B cell (primary cell): ENCODE measurements around the gene WASF2. TPM values are rescaled to one million over a fixed set of nuclear protein-coding genes. Genes with fewer than 3 reads are reported as not detected.

ENCODE experiments used
- ATAC-seq: fragments of 200-7000 bp; cut with Tn5 transposase; one replicate; pipeline ENCODE4 v1.10.0; 2021; ENCODE audit warnings: low read depth, mild to moderate bottlenecking, moderate number of reproducible peaks, moderate library complexity
- CTCF ChIA-PET: fragments of 350-600 bp; sonication (Branson Sonifier 250); formaldehyde crosslinking; loops from one replicate; lab custom pipeline; 2021; ENCODE audit warnings: antibody characterized with exemption, inconsistent platforms; lab: Charles Lee
- POLR2A ChIA-PET: fragments of 350-600 bp; sonication (Branson Sonifier 250); formaldehyde crosslinking; loops from one replicate; lab custom pipeline; 2021; ENCODE audit warnings: antibody characterized with exemption; lab: Charles Lee
- DNase-seq: peaks from one replicate; pipeline ENCODE4 v3.0.0; 2013
- H2AFZ ChIP-seq: 2 replicates; pipeline ENCODE4 v1.6.1; 2012; ENCODE audit warnings: mild to moderate bottlenecking, low read depth, low read length; ENCODE audit not compliant: insufficient read depth, poor library complexity, severe bottlenecking
- H3K27ac ChIP-seq, 2 donors: 1 replicate in 1 of 2; 2 replicates in 1 of 2; pipeline ENCODE4 v1.5.1; 2012 to 2013; ENCODE audit warnings: low read length in 2 of 2, mild to moderate bottlenecking in 2 of 2, moderate library complexity in 1 of 2
- H3K27me3 ChIP-seq, 4 experiments: fragments of 200-600 bp in 1 of 4; sonication (generic) in 1 of 4; replicated peaks in 1 of 4; 1 replicate in 2 of 4; 2 replicates in 2 of 4; pipeline versions ENCODE4 v1.6.1 to v1.7.0; 2013 to 2016; ENCODE audit warnings: low read length in 3 of 4, mild to moderate bottlenecking in 2 of 4, mixed read lengths in 1 of 4, moderate library complexity in 1 of 4; ENCODE audit not compliant: insufficient read depth in 4 of 4, control insufficient read depth in 3 of 4; ENCODE audit errors: control extremely low read depth in 1 of 4
- H3K36me3 ChIP-seq, 2 experiments: replicated peaks in 1 of 2; 1 replicate in 1 of 2; 2 replicates in 1 of 2; pipeline versions ENCODE4 v1.6.1 to v1.7.1; 2013; ENCODE audit warnings: low read length in 1 of 2; ENCODE audit not compliant: insufficient read depth in 2 of 2, control insufficient read depth in 1 of 2; ENCODE audit errors: control extremely low read depth in 1 of 2, extremely low read depth in 1 of 2
- H3K4me1 ChIP-seq, 2 donors: fragments of 200-600 bp in 1 of 2; sonication (generic) in 1 of 2; 1 replicate in 1 of 2; 2 replicates in 1 of 2; pipeline versions ENCODE4 v1.5.1 to v1.6.1; 2013 to 2017; ENCODE audit warnings: low read length in 2 of 2; ENCODE audit not compliant: control insufficient read depth in 2 of 2, insufficient read depth in 2 of 2
- H3K4me2 ChIP-seq: replicated peaks from 2 replicates; pipeline ENCODE3; 2012; ENCODE audit warnings: mild to moderate bottlenecking, low read depth, low read length; ENCODE audit not compliant: poor library complexity, severe bottlenecking
- H3K4me3 ChIP-seq, 5 experiments: fragments of 200-600 bp in 1 of 5; sonication (generic) in 1 of 5; 1 replicate in 3 of 5; 2 replicates in 2 of 5; pipeline versions ENCODE4 v1.5.1 to v1.7.0; 2011 to 2016; ENCODE audit warnings: low read length in 4 of 5, mild to moderate bottlenecking in 4 of 5, low read depth in 2 of 5, control low read depth in 1 of 5, moderate library complexity in 1 of 5; ENCODE audit not compliant: insufficient read depth in 1 of 5; ENCODE audit errors: control extremely low read depth in 1 of 5, extremely low read depth in 1 of 5
- H3K79me2 ChIP-seq: fragments of 200-600 bp; sonication (generic); one replicate; pipeline ENCODE4 v1.6.0; 2016; ENCODE audit warnings: low read length; ENCODE audit not compliant: control insufficient read depth, insufficient read depth
- H3K9ac ChIP-seq: fragments of 200-600 bp; sonication (generic); 2 replicates; pipeline ENCODE4 v1.6.1; 2017; ENCODE audit warnings: mild to moderate bottlenecking, low read length, moderate library complexity
- H3K9me3 ChIP-seq, 3 donors: one replicate each; pipeline versions ENCODE4 v1.6.1 to v1.7.1; 2013; ENCODE audit warnings: low read length in 2 of 3; ENCODE audit not compliant: control insufficient read depth in 2 of 3, insufficient read depth in 1 of 3; ENCODE audit errors: control extremely low read depth in 1 of 3
- H4K20me1 ChIP-seq: 2 replicates; pipeline ENCODE4 v1.6.0; 2012; ENCODE audit warnings: mild to moderate bottlenecking, low read length; ENCODE audit not compliant: insufficient read depth, control insufficient read depth, poor library complexity, severe bottlenecking
- H3K27ac Mint-ChIP-seq: one replicate; pipeline ENCODE4 v1.8.0; 2021; ENCODE audit warnings: mixed read lengths
- H3K27me3 Mint-ChIP-seq: one replicate; pipeline ENCODE4 v1.8.0; 2021; ENCODE audit warnings: mixed read lengths
- H3K4me1 Mint-ChIP-seq: one replicate; pipeline ENCODE4 v1.8.0; 2021; ENCODE audit warnings: mixed read lengths
- H3K4me3 Mint-ChIP-seq: one replicate; pipeline ENCODE4 v1.8.0; 2021; ENCODE audit warnings: mixed read lengths
- H3K9me3 Mint-ChIP-seq: one replicate; pipeline ENCODE4 v1.8.0; 2022; ENCODE audit warnings: mixed read lengths; ENCODE audit not compliant: insufficient read depth
- EZH2 ChIP-seq: IDR thresholded peaks from 2 replicates; pipeline ENCODE4 v1.6.1; 2012; ENCODE audit warnings: borderline replicate concordance, low read depth, mild to moderate bottlenecking, moderate library complexity, low read length; ENCODE audit not compliant: insufficient read depth, poor library complexity, severe bottlenecking
- WGBS: methylation state at CpG from one replicate; pipeline ENCODE4 v1.1.5; 2013; ENCODE audit warnings: missing lambda C conversion rate; ENCODE audit not compliant: insufficient coverage; 5-methylcytosine and 5-hydroxymethylcytosine counted together
- intact Hi-C: fragments of 100-400 bp; cut with micrococcal nuclease; formaldehyde crosslinking; loops from one replicate; pipeline ENCODE4 v1.10.0; 2022
- polyA plus RNA-seq: library from polyadenylated mRNA; depleted of rRNA; stranded (reverse); fragments of >200 nt; gene quantifications from 2 replicates; pipeline ENCODE4 v1.2.3, GENCODE V29; 2012
- total RNA-seq, 2 donors: library from RNA; stranded (reverse); fragments of 120-200 nt in 1 of 2; gene quantifications; 1 replicate in 1 of 2; 2 replicates in 1 of 2; pipeline versions ENCODE4 v1.2.3 to v1.2.4, GENCODE V29; 2013 to 2022
- TF ChIP-seq, protein P1 (sequence below): fragments of 200-600 bp; IDR thresholded peaks from one replicate; pipeline ENCODE4 v1.8.0; 2022; ENCODE audit warnings: antibody characterized with exemption, mild to moderate bottlenecking

Gene WASF2
- total and polyA plus RNA-seq, 2 donors (not counting 1 experiment from before 2014, with no cell fraction given) = 67.4 to 169 TPM

DNA sequence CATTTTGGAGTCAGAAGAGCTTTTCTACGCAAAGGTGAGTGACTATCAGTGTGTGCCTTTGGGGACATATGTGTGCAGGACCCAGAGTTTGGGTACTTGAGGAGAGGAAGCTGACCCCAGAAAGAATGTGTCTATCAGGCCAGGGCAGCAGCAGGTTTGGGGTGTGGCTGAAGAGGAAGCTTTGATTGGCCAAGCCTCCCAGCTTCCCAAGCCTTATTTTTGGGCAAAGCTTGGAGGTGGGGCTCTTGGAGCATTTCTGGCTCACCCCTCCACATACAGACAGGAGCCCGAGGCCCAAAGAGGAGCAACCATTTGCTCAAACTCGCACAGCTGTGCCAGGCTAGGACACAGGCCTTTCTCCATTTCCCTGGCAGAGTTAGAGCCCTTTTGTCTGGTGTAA is 92.9 kb downstream of the WASF2 start:
- Histone ChIP-seq H3K4me1 (peaks cover 11 to 27% of the 10 kb centered on the region in 2 donors), H3K27me3 (no peaks in the 10 kb centered on the region), H3K9me3 (no peaks in the 10 kb centered on the region), H3K4me3 (no peak overlapping the region), H3K4me2 (no peak overlapping the region), H3K9ac (no peak overlapping the region), H2AFZ (no peak overlapping the region), H3K36me3 (no peaks in the 10 kb centered on the region), H3K27ac (no peak overlapping the region), H4K20me1 (no peaks in the 10 kb centered on the region), H3K79me2 (no peaks in the 10 kb centered on the region)
- ChIA-PET POLR2A (interaction anchor here (0.8 to 3.1 kb wide), 3 partner anchors 32 to 101 kb away, joined by 3 to 13 read pairs (median 3); no protein-coding TSS in a partner anchor), CTCF (interaction anchor here (0.8 to 7.8 kb wide), 12 partner anchors 10 to 266 kb away, joined by 3 to 402 read pairs (median 8); partner anchors contain the start of genes AHDC1, CD164L2 and MAP3K6)
- TF ChIP-seq, protein P1, sequence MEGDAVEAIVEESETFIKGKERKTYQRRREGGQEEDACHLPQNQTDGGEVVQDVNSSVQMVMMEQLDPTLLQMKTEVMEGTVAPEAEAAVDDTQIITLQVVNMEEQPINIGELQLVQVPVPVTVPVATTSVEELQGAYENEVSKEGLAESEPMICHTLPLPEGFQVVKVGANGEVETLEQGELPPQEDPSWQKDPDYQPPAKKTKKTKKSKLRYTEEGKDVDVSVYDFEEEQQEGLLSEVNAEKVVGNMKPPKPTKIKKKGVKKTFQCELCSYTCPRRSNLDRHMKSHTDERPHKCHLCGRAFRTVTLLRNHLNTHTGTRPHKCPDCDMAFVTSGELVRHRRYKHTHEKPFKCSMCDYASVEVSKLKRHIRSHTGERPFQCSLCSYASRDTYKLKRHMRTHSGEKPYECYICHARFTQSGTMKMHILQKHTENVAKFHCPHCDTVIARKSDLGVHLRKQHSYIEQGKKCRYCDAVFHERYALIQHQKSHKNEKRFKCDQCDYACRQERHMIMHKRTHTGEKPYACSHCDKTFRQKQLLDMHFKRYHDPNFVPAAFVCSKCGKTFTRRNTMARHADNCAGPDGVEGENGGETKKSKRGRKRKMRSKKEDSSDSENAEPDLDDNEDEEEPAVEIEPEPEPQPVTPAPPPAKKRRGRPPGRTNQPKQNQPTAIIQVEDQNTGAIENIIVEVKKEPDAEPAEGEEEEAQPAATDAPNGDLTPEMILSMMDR = no peak
- no peak for TF ChIP-seq EZH2
- ATAC-seq (no peak), DNase-seq (no peak)
- 96% methylated on average over 3 of the region's 3 CpGs for WGBS
- Mint-ChIP-seq H3K27ac (no peak overlapping the region), H3K27me3 (no peaks in the 10 kb centered on the region), H3K4me1 (peaks cover 28% of the 10 kb centered on the region), H3K4me3 (no peak overlapping the region), H3K9me3 (no peaks in the 10 kb centered on the region)
- intact Hi-C loops = loop anchor here (10.0 kb wide), 1 partner anchor 162 kb away; the partner anchor contains the start of gene WDTC1

DNA sequence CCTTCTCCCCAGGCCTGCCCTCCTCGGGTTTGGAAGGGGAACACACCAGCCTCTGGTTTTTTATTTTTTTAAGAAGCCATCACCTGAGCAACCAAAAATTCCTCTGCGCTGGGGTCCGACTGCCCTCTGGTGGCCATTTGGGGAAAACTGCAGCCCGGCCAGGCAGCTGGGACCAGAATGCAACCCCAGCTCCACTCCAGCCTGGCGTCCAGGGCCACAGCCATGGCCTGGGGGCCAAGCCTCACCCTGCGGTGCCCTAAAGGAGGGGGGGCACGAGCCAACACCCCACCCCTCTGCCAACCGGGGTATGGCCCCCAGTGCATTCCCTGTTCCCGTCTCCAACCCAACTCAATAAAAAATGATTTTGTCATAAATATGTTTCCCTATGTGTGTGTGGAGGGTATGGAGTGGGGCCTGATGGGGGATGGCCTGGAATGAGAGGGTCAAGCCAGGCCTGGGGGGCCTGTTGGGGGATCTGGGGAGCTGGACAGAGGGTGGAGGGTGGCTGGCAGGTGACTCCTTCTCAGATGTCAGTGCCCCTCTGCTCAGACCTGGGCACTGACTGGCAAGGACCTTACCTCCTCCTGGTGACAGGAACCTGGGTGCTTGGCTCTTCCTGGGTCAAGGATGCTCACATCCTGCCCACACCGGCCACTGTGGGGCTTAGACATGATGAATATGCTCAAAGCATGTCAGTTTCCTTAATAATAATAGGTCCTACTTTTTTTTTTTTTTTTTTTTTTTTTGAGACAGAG is 94.3 kb downstream of the WASF2 start:
- intact Hi-C loops = loop anchor here (1.0 to 10.0 kb wide), 4 partner anchors 95 to 351 kb away; partner anchors contain the start of gene WDTC1
- H3K27ac Mint-ChIP-seq = peak overlapping the region; percentile 26
- H3K27me3 Mint-ChIP-seq = no peaks in the 10 kb centered on the region
- Histone ChIP-seq H3K9me3 (no peaks in the 10 kb centered on the region), H3K4me3 (no peak overlapping the region), H3K27me3 (no peaks in the 10 kb centered on the region), H2AFZ (no peak overlapping the region), H3K27ac (no peak overlapping the region), H3K79me2 (no peaks in the 10 kb centered on the region), H3K9ac (no peak overlapping the region), H3K4me1 (peaks cover 12 to 24% of the 10 kb centered on the region in 2 donors), H4K20me1 (no peaks in the 10 kb centered on the region), H3K4me2 (no peak overlapping the region), H3K36me3 (no peaks in the 10 kb centered on the region)
- peak; percentile 49 for ATAC-seq
- DNase-seq = peak; percentile 90
- H3K4me3 Mint-ChIP-seq = peak overlapping the region; percentile 23
- TF ChIP-seq EZH2 = no peak
- TF ChIP-seq, protein P1 = peak; percentile 94
- ChIA-PET POLR2A (interaction anchor here (0.6 to 3.1 kb wide), 6 partner anchors 38 to 201 kb away, joined by 3 to 13 read pairs (median 4); no protein-coding TSS in a partner anchor), CTCF (interaction anchor here (0.6 to 7.8 kb wide), 58 partner anchors 8 to 383 kb away, joined by 3 to 402 read pairs (median 5); partner anchors contain the start of genes AHDC1, CD164L2, FCN3 and IFI6)
- no peaks in the 10 kb centered on the region for H3K9me3 Mint-ChIP-seq
- WGBS = 0% methylated on average over 5 of the region's 10 CpGs
- H3K4me1 Mint-ChIP-seq = peaks cover 26% of the 10 kb centered on the region
